22Rv1 (cell line): Measurements from ENCODE around the gene CHST13.

Experiments used
- H3K27ac ChIP-seq: fragments of 450-650 bp; 2 replicates; pipeline ENCODE4 v1.5.1; 2017
- ZFX ChIP-seq: fragments of 450-650 bp; IDR thresholded peaks from 2 replicates; pipeline ENCODE4 v1.6.1; 2017; ENCODE audit warnings: antibody characterized with exemption, borderline replicate concordance
- TF ChIP-seq, protein P1 (sequence below): fragments of 450-650 bp; IDR thresholded peaks from 2 replicates; pipeline ENCODE4 v1.5.1; 2017; ENCODE audit warnings: mild to moderate bottlenecking

Gene CHST13

DNA sequence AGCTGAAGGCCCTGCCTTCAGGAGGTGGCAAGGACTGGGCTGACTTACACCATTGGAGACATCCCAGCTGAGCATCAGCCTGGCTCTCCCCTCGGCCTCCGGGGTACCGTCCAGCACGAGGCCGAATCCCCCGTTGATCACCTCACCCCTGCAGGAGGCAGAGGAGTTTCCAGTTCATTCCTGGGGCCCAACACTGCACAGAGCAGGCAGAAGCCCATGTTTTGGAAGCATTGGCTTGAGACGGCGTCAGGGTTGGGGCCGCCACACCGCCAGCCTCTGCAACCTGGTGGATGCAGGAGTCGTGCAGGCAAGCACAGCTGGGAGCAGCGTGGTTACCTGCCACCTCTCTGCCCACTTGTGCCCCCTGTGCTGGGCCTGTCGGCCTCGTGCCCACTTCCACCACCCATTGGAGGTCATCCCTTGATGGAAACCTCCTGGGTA, 40.6 kb upstream of the CHST13 start:
- no peak overlapping the region for H3K27ac ChIP-seq
- TF ChIP-seq ZFX = no peak
- TF ChIP-seq, protein P1, sequence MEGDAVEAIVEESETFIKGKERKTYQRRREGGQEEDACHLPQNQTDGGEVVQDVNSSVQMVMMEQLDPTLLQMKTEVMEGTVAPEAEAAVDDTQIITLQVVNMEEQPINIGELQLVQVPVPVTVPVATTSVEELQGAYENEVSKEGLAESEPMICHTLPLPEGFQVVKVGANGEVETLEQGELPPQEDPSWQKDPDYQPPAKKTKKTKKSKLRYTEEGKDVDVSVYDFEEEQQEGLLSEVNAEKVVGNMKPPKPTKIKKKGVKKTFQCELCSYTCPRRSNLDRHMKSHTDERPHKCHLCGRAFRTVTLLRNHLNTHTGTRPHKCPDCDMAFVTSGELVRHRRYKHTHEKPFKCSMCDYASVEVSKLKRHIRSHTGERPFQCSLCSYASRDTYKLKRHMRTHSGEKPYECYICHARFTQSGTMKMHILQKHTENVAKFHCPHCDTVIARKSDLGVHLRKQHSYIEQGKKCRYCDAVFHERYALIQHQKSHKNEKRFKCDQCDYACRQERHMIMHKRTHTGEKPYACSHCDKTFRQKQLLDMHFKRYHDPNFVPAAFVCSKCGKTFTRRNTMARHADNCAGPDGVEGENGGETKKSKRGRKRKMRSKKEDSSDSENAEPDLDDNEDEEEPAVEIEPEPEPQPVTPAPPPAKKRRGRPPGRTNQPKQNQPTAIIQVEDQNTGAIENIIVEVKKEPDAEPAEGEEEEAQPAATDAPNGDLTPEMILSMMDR = no peak

DNA sequence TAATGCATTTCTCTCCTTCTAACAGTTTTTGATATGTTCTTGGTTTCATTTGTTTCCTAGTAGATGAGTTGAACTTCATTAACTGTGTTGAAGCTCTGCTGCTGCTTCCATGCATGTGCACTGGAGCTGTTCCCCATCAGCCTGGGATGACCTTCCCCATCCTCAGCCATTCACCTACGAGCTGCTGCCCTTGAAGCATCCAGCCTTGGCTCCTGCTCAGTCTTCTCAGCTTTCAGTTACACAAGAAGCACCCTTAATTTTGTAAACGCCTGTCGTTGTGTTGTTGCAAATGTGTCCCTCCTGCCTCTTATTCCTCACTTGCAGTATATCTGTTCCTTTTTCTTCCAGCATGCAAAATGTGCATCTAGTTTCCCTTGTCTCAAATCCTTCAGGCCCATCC, 39.8 kb upstream of the CHST13 start:
- no peak overlapping the region for H3K27ac ChIP-seq
- TF ChIP-seq, protein P1 = no peak
- TF ChIP-seq ZFX = no peak

DNA sequence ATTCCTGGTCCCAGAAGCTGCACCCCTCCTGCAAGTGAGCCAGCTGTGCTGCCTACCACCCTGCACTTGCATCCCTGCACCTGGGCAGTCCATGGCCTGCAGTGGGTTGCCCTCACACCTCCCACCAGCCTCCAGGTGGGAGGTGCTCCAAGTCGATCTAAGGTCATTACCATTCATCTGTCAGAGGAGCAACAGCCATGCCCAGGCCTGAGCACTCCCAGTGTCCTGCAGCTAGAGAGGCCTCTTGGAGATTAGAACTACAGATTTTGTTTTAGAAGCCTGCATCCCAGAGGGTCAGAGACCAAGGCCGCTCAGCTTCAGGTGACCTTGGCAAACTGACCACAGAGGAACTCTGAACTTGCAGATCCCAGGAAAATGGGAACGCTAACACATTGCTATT, 39.3 kb upstream of the CHST13 start:
- no peak overlapping the region for H3K27ac ChIP-seq

DNA sequence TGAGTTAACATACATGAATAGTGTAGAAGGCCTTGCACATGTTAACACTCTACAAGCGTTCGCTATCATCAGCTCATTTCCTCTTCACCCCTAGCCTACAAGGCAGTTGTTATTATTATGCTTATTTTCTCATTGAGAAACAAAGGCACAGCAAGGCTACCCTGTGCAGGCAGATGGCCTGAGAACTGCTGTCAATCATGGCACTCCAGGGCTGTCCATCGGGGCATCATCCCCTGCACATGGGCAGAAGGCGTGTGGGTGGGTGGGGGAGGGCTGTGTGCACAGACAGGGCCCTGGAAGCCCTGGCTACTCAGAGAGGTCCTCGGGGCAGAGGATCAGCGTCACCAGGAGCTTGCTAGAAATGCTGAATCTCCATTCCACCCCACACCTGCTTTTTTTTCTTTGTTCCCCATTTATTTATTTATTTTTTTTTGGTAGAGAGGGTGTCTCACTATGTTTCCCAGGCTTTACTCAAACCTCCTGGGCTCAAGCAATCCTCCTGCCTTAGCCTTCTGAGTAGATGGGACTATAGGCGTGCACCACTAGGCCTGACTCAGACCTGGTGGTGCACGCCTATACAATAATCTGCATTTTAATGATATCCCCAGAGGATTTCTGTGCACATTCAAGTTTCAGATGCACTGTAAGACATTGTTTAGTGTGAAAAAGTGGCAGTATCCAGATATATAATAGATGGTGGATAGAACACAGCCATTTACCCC, 38.6 kb upstream of the CHST13 start:
- no peak overlapping the region for H3K27ac ChIP-seq
- TF ChIP-seq, protein P1 = no peak
- no peak for TF ChIP-seq ZFX

More for the DNA sequence above, 39.3 kb upstream of the CHST13 start:
- TF ChIP-seq ZFX = no peak
- TF ChIP-seq, protein P1 = no peak

DNA sequence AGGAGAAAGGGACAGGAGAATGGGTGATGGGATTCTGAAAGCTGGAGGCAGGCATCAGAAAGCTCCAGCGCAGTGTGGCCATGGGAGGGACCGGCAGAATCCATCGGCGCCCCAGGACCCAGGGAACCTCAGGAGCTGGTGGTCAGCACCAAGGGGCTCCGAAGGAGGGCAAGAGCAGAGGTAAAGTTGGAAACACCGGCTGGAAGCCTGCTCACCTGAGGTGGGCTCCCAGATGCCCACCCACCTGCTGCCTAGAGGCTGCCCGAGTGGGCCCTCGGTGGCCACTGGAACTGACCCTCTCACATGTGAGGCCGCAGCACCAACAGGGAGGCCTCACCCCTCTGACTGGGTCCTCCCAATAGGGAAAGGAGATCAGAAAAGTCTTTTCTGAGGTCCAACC, 38.0 kb upstream of the CHST13 start:
- H3K27ac ChIP-seq = no peak overlapping the region
- TF ChIP-seq, protein P1 = no peak
- no peak for TF ChIP-seq ZFX

DNA sequence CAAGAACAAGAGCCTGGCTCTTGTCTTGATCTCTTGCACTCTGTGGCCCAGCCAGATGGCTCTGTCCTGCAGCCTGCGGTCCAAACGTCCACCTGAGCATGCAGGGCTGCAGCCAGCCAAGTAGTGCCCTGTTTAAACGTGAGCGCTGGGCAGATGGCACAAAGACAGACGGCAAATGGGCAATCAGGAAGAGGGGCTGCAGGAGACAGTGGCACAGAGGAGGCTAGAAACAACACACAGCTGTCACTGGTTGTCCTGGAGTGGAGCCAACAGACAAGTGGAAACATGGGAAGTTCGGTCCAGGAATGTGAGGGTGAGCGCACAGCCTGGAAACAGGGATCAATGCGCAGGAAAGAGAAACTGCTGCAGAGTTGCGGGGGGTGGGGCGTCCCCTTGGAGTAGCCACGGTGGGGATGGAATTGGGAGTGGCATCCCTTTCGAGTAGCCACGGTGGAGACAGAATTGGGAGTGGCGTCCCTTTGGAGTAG, 37.6 kb upstream of the CHST13 start:
- no peak for TF ChIP-seq ZFX
- TF ChIP-seq, protein P1 = no peak
- H3K27ac ChIP-seq = no peak overlapping the region

DNA sequence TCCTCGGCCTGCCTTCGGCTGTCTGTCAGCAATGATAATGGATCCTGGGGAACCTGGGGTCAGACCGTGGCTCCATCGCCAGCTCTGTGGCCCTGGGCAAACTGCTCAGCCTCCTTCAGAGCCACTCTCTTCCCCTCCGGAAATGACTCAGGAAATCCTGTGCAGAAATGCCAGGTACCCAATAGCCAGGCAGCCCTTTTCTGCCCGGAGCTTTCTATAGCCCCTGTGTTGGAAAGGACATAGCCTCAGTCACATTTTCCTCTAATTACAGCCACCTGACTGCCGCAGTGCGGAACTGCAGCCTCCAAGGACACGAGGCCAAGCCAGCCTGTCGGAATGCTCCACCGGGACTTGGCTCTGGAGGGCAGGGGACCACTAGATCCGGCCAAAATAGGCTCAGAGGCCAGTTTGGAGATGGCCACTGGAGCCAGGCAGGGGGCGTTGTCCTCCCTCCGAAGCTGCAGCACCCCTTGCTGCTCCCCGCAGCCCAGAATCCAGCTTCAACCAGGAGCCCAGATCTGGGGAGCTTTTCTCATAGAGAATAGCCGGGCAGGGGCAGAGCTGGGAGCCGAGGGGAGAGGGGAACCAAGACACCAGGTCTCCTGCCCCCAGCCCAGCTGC, 36.7 kb upstream of the CHST13 start:
- TF ChIP-seq, protein P1 = no peak
- TF ChIP-seq ZFX = no peak
- no peak overlapping the region for H3K27ac ChIP-seq
